DMS79 treated with DMSO at 0.1 percent for 48 hours (cell line): ENCODE results near the gene SMC1A.
"Not testable (repeated sequence)": the region's sequence is repeated elsewhere in the genome, so short reads cannot be mapped to it uniquely, and the experiment has no call there.

Experiments used
- DNase-seq: peaks from one replicate; lab custom pipeline; 2025; lab: John Stamatoyannopoulos, UW

The SMC1A gene

GRCh38 chrX:53422861-53423306 is 430 bp upstream of the SMC1A start, which contains the start of gene RIBC1:
Gene RIBC1, plus strand, starts transcription at chrX:53422873. Its CDS starts 3,404 bp downstream, at chrX:53426277.
- DNase-seq, result no peak

GRCh38 chrX:53421772-53422085 is 725 bp downstream of the SMC1A start:
- DNase-seq, result peak; percentile 48

- DNase-seq, result no peak
Measured at GRCh38 chrX:53421125-53421524, 1.3 kb downstream of the SMC1A start.

- DNase-seq, result not testable (repeated sequence)
Measured at GRCh38 chrX:53420351-53420750, 2.1 kb downstream of the SMC1A start.

GRCh38 chrX:53412446-53412845 is 10.0 kb downstream of the SMC1A start:
- DNase-seq, result no peak

GRCh38 chrX:53403535-53403934 is 18.9 kb downstream of the SMC1A start:
- no peak for DNase-seq

GRCh38 chrX:53398216-53398615 is 24.2 kb downstream of the SMC1A start:
- DNase-seq, result no peak

GRCh38 chrX:53395605-53396298 is 26.7 kb downstream of the SMC1A start:
- no peak for DNase-seq

GRCh38 chrX:53383376-53384076 is 38.9 kb downstream of the SMC1A start:
- no peak for DNase-seq

- DNase-seq, result no peak
Measured at GRCh38 chrX:53379747-53380146, 42.7 kb downstream of the SMC1A start.

GRCh38 chrX:53379008-53379710 is 43.3 kb downstream of the SMC1A start:
- no peak for DNase-seq

- no peak for DNase-seq
Measured at GRCh38 chrX:53377464-53377863, 45.0 kb downstream of the SMC1A start.

- no peak for DNase-seq
Measured at GRCh38 chrX:53376888-53377287, 45.6 kb downstream of the SMC1A start.

GRCh38 chrX:53374923-53375322 is 47.5 kb downstream of the SMC1A start:
- DNase-seq, result no peak

GRCh38 chrX:53374222-53374820 is 48.1 kb downstream of the SMC1A start:
- no peak for DNase-seq

- no peak for DNase-seq
Measured at GRCh38 chrX:53373307-53373706, 49.1 kb downstream of the SMC1A start.

GRCh38 chrX:53366454-53366853 is 56.0 kb downstream of the SMC1A start:
- DNase-seq, result not testable (repeated sequence)

- DNase-seq, result no peak
Measured at GRCh38 chrX:53362449-53362848, 60.0 kb downstream of the SMC1A start.

- no peak for DNase-seq
Measured at GRCh38 chrX:53357799-53358530, 64.5 kb downstream of the SMC1A start.

GRCh38 chrX:53356186-53356585 is 66.3 kb downstream of the SMC1A start:
- DNase-seq, result no peak

GRCh38 chrX:53354669-53355068 is 67.8 kb downstream of the SMC1A start:
- DNase-seq, result no peak

- no peak for DNase-seq
Measured at GRCh38 chrX:53347948-53348347, 74.5 kb downstream of the SMC1A start.
